Suprapubic skin (tissue), 4 donors: Measurements from ENCODE around the gene TNFSF11.

Experiments
- CTCF ChIP-seq, 2 donors: fragments of 200-600 bp in 1 of 2; fragments of 450-650 bp in 1 of 2; sonication (generic) in 1 of 2; IDR thresholded peaks; one replicate each; pipeline ENCODE4 v1.5.1; 2016 to 2019; ENCODE audit warnings: antibody characterized with exemption in 2 of 2, mild to moderate bottlenecking in 1 of 2, moderate library complexity in 1 of 2
- POLR2A ChIP-seq, 2 donors: fragments of 450-650 bp; IDR thresholded peaks; one replicate each; pipeline ENCODE4 v1.6.1; 2017; ENCODE audit warnings: antibody characterized with exemption in 2 of 2, mild to moderate bottlenecking in 2 of 2, moderate library complexity in 2 of 2
- POLR2AphosphoS5 ChIP-seq, 3 donors: sonication (generic); formaldehyde crosslinking; IDR thresholded peaks; one replicate each; pipeline ENCODE4 v1.6.1; 2017; ENCODE audit warnings: antibody characterized with exemption in 3 of 3

DNA sequence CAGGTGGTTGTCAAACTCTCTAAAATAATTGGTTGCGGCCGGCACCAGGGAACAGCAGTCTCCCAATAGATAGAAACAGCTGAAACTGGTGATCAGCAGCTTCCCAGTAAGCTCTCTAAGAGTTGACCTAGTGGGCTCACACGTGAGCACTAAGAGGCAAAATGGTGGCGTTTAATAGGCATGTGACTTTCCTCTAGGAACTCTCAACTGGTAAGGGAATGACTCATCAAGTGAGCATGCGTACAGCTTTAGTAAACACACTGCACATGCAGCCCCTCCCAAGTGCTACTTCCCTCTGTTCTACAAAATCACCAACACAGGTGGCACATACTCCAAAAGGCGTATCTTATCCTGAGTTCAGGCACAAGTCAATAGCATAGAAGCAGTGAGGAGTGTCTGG is 41.7 kb downstream of the TNFSF11 start:
- TF ChIP-seq CTCF (IDR thresholded peaks at IDR 0.05) = no peak
- no peak for TF ChIP-seq POLR2AphosphoS5 (IDR thresholded peaks at IDR 0.05)
- no peak for TF ChIP-seq POLR2A (IDR thresholded peaks at IDR 0.05)
